PC-3 (cell line): ENCODE measurements around the gene NDE1. TPM values are rescaled to one million over a fixed set of nuclear protein-coding genes. Genes with fewer than 3 reads are reported as not detected.

Source experiments
- ATAC-seq: fragments of 200-7000 bp; cut with Tn5 transposase; 2 replicates; pipeline ENCODE4 v1.9.1; 2020; ENCODE audit warnings: mild to moderate bottlenecking, moderate library complexity
- BruUV-seq: library from RNA; stranded (reverse); fragments of 400-500 nt; replicated peaks from 2 replicates; lab custom pipeline; 2021; lab: Mats Ljungman, UMichigan
- CTCF ChIA-PET: fragments of 300-600 bp; sonication (Branson Sonifier 250); formaldehyde crosslinking; loops from one replicate; lab custom pipeline; 2022; ENCODE audit warnings: antibody characterized with exemption; lab: Charles Lee
- POLR2A ChIA-PET: fragments of 300-600 bp; sonication (Branson Sonifier 250); formaldehyde crosslinking; loops from one replicate; lab custom pipeline; 2022; ENCODE audit warnings: antibody characterized with exemption; ENCODE audit not compliant: unreplicated experiment; lab: Charles Lee
- DNase-seq: peaks from one replicate; pipeline ENCODE4 v3.0.0-alpha.2; 2015
- H2AFZ ChIP-seq: fragments of 300-600 bp; sonication (generic); 2 replicates; pipeline ENCODE4 v1.6.0; 2016; ENCODE audit warnings: antibody characterized with exemption, low read length
- H3F3A ChIP-seq: fragments of 300-600 bp; sonication (generic); one replicate; pipeline ENCODE4 v1.6.0; 2017; ENCODE audit warnings: antibody characterized with exemption, low read length, control low read depth, mild to moderate bottlenecking; ENCODE audit not compliant: unreplicated experiment
- H3K27ac ChIP-seq: fragments of 300-600 bp; sonication (generic); 2 replicates; pipeline ENCODE4 v1.5.1; 2016; ENCODE audit warnings: mild to moderate bottlenecking, low read length
- H3K27me3 ChIP-seq: fragments of 300-600 bp; sonication (generic); 2 replicates; pipeline ENCODE4 v1.6.1; 2016; ENCODE audit warnings: low read length, mixed read lengths
- H3K36me3 ChIP-seq: fragments of 300-600 bp; sonication (generic); 2 replicates; pipeline ENCODE4 v1.6.1; 2016; ENCODE audit warnings: low read depth, mixed run types, low read length, mixed read lengths
- H3K4me1 ChIP-seq: fragments of 300-600 bp; sonication (generic); 2 replicates; pipeline ENCODE4 v1.5.1; 2016; ENCODE audit warnings: low read length; ENCODE audit not compliant: insufficient read depth
- H3K4me2 ChIP-seq: fragments of 300-600 bp; sonication (generic); 2 replicates; pipeline ENCODE4 v1.6.0; 2016; ENCODE audit warnings: low read length
- H3K4me3 ChIP-seq: fragments of 300-600 bp; sonication (generic); 2 replicates; pipeline ENCODE4 v1.5.1; 2016; ENCODE audit warnings: mild to moderate bottlenecking, low read length, mixed read lengths
- H3K79me2 ChIP-seq: fragments of 300-600 bp; sonication (generic); 2 replicates; pipeline ENCODE4 v1.6.1; 2017; ENCODE audit warnings: low read length, mixed read lengths
- H3K9ac ChIP-seq: fragments of 300-600 bp; sonication (generic); 2 replicates; pipeline ENCODE4 v1.6.0; 2016; ENCODE audit warnings: mild to moderate bottlenecking, low read length
- H3K9me2 ChIP-seq: fragments of 300-600 bp; sonication (generic); replicated peaks from 2 replicates; pipeline ENCODE4 v1.6.1; 2016; ENCODE audit warnings: mixed run types, low read length, mixed read lengths
- H3K9me3 ChIP-seq: fragments of 300-600 bp; sonication (generic); 2 replicates; pipeline ENCODE4 v1.6.1; 2016; ENCODE audit warnings: low read length, mixed read lengths
- H4K20me1 ChIP-seq: fragments of 300-600 bp; sonication (generic); 2 replicates; pipeline ENCODE4 v1.6.1; 2016; ENCODE audit warnings: low read length, mixed read lengths
- CTCF ChIP-seq: fragments of 300-600 bp; sonication (generic); conservative IDR thresholded peaks from 2 replicates; pipeline ENCODE4 v1.5.1; 2017; ENCODE audit warnings: antibody characterized with exemption, low read depth, mild to moderate bottlenecking, low read length
- EZH2 ChIP-seq: fragments of 300-600 bp; sonication (generic); IDR thresholded peaks from one replicate; pipeline ENCODE4 v1.6.1; 2017; ENCODE audit warnings: antibody characterized with exemption, mild to moderate bottlenecking, low read length; ENCODE audit not compliant: unreplicated experiment
- EZH2phosphoT487 ChIP-seq: fragments of 300-600 bp; sonication (generic); IDR thresholded peaks from 2 replicates; pipeline ENCODE4 v1.6.1; 2018; ENCODE audit warnings: mild to moderate bottlenecking, antibody characterized with exemption, low read length, borderline replicate concordance
- intact Hi-C: fragments of 100-400 bp; cut with micrococcal nuclease; formaldehyde crosslinking; loops from 2 replicates; pipeline ENCODE4 v1.9.0; 2023
- total RNA-seq: library from RNA; depleted of rRNA; stranded (reverse); fragments of >200 nt; gene quantifications from 2 replicates; pipeline ENCODE4 v1.2.3, GENCODE V29; 2014

Gene NDE1
- total RNA-seq, 1 experiment from 2014 or later: 24.9 TPM

- ChIA-PET POLR2A (no interaction called here), CTCF (no interaction called here)
- no peaks in the 10 kb centered on the region for H4K20me1 ChIP-seq
- ATAC-seq (no peak), DNase-seq (no peak)
- no peak overlapping the region for H2AFZ ChIP-seq
- intact Hi-C loops: no loop called here
- no peaks in the 10 kb centered on the region for H3F3A ChIP-seq
- TF ChIP-seq EZH2 (no peak), CTCF (no peak), EZH2phosphoT487 (no peak)
- no peak overlapping the region for H3K9ac ChIP-seq
- no peaks in the 10 kb centered on the region for H3K9me3 ChIP-seq
- no peaks in the 10 kb centered on the region for H3K9me2 ChIP-seq
- no peak overlapping the region for H3K27ac ChIP-seq
- no peak overlapping the region for H3K4me3 ChIP-seq
- no peaks in the 10 kb centered on the region for H3K36me3 ChIP-seq
- H3K79me2 ChIP-seq: no peaks in the 10 kb centered on the region
- H3K4me2 ChIP-seq: no peak overlapping the region
- no TSS peak for BruUV-seq
- H3K27me3 ChIP-seq: no peaks in the 10 kb centered on the region
- H3K4me1 ChIP-seq: no peaks in the 10 kb centered on the region
These were observed 102.9 kb downstream of the NDE1 start for GRCh38 chr16:15752717-15753488.

- no peaks in the 10 kb centered on the region for H3K79me2 ChIP-seq
- BruUV-seq: no TSS peak
- H3K9ac ChIP-seq: no peak overlapping the region
- ATAC-seq (no peak), DNase-seq (peak; percentile 17)
- H2AFZ ChIP-seq: no peak overlapping the region
- no peaks in the 10 kb centered on the region for H3K36me3 ChIP-seq
- POLR2A ChIA-PET: no interaction called here
- H3K9me2 ChIP-seq: no peaks in the 10 kb centered on the region
- CTCF ChIA-PET: no interaction called here
- H3K9me3 ChIP-seq: no peaks in the 10 kb centered on the region
- no peaks in the 10 kb centered on the region for H3K4me1 ChIP-seq
- no peaks in the 10 kb centered on the region for H3F3A ChIP-seq
- intact Hi-C loops: loop anchor here (5.0 kb wide), 1 partner anchor 437 kb away; no protein-coding TSS in a partner anchor
- H3K4me2 ChIP-seq: no peak overlapping the region
- no peaks in the 10 kb centered on the region for H4K20me1 ChIP-seq
- no peak overlapping the region for H3K4me3 ChIP-seq
- H3K27ac ChIP-seq: no peak overlapping the region
- no peaks in the 10 kb centered on the region for H3K27me3 ChIP-seq
- TF ChIP-seq EZH2phosphoT487 (no peak), CTCF (no peak), EZH2 (no peak)
These were observed 104.9 kb downstream of the NDE1 start for GRCh38 chr16:15754821-15755534.
